RWPE2 (cell line): ENCODE results near the gene RADX.

Source experiments
- ATAC-seq: fragments of 200-7000 bp; cut with Tn5 transposase; 3 replicates; pipeline ENCODE4 v1.9.1; 2021; ENCODE audit warnings: low read depth
- DNase-seq: peaks from one replicate; pipeline ENCODE4 v3.0.0-alpha.2; 2020; ENCODE audit warnings: low spot score
- H3K27ac ChIP-seq: fragments of 450-650 bp; 2 replicates; pipeline ENCODE4 v1.5.1; 2017; ENCODE audit warnings: mild to moderate bottlenecking; ENCODE audit not compliant: poor library complexity, severe bottlenecking
- H3K27me3 ChIP-seq: fragments of 250-450 bp; sonication (Bioruptor Pico); 2 replicates; pipeline ENCODE4 v1.5.1; 2021; ENCODE audit warnings: mild to moderate bottlenecking, moderate library complexity; ENCODE audit not compliant: insufficient read depth, poor library complexity, severe bottlenecking
- H3K36me3 ChIP-seq: fragments of 250-450 bp; sonication (Bioruptor Pico); 2 replicates; pipeline ENCODE4 v1.5.1; 2020; ENCODE audit warnings: low read depth, mild to moderate bottlenecking, moderate library complexity
- H3K4me1 ChIP-seq: fragments of 250-450 bp; sonication (Bioruptor Pico); 2 replicates; pipeline ENCODE4 v1.5.1; 2021; ENCODE audit warnings: mild to moderate bottlenecking, moderate library complexity; ENCODE audit not compliant: insufficient read depth, poor library complexity, severe bottlenecking
- H3K4me3 ChIP-seq: fragments of 250-450 bp; sonication (Bioruptor Pico); 2 replicates; pipeline ENCODE4 v1.5.1; 2021; ENCODE audit warnings: mild to moderate bottlenecking, moderate library complexity; ENCODE audit not compliant: severe bottlenecking
- H3K9me3 ChIP-seq: fragments of 250-450 bp; sonication (Bioruptor Pico); 2 replicates; pipeline ENCODE4 v1.5.1; 2021; ENCODE audit warnings: mild to moderate bottlenecking, moderate library complexity; ENCODE audit not compliant: severe bottlenecking
- CTCF ChIP-seq: fragments of 450-650 bp; IDR thresholded peaks from one replicate; pipeline ENCODE4 v1.5.1; 2017; ENCODE audit warnings: mild to moderate bottlenecking, moderate library complexity; ENCODE audit not compliant: poor library complexity, severe bottlenecking

The RADX gene

GRCh38 chrX:106710771-106711170 is 99.0 kb downstream of the RADX start:
- ATAC-seq (no peak), DNase-seq (no peak)
- no peaks in the 10 kb centered on the region for H3K27me3 ChIP-seq
- no peaks in the 10 kb centered on the region for H3K36me3 ChIP-seq
- H3K4me1 ChIP-seq: peaks cover 6% of the 10 kb centered on the region
- no peak overlapping the region for H3K4me3 ChIP-seq
- no peak for TF ChIP-seq CTCF
- H3K27ac ChIP-seq: no peak overlapping the region
- no peaks in the 10 kb centered on the region for H3K9me3 ChIP-seq

GRCh38 chrX:106711375-106711774 is 99.6 kb downstream of the RADX start:
- no peak overlapping the region for H3K27ac ChIP-seq
- no peak overlapping the region for H3K4me3 ChIP-seq
- TF ChIP-seq CTCF: no peak
- peaks cover 6% of the 10 kb centered on the region for H3K4me1 ChIP-seq
- DNase-seq (no peak), ATAC-seq (no peak)
- no peaks in the 10 kb centered on the region for H3K9me3 ChIP-seq
- H3K36me3 ChIP-seq: no peaks in the 10 kb centered on the region
- no peaks in the 10 kb centered on the region for H3K27me3 ChIP-seq

- H3K9me3 ChIP-seq: no peaks in the 10 kb centered on the region
- DNase-seq (no peak), ATAC-seq (no peak)
- TF ChIP-seq CTCF: no peak
- no peak overlapping the region for H3K27ac ChIP-seq
- no peak overlapping the region for H3K4me3 ChIP-seq
- H3K27me3 ChIP-seq: no peaks in the 10 kb centered on the region
- H3K4me1 ChIP-seq: no peaks in the 10 kb centered on the region
- H3K36me3 ChIP-seq: no peaks in the 10 kb centered on the region
Measured at GRCh38 chrX:106716004-106716403, 104.2 kb downstream of the RADX start.

GRCh38 chrX:106716463-106716862 is 104.7 kb downstream of the RADX start:
- no peak for TF ChIP-seq CTCF
- ATAC-seq (no peak), DNase-seq (no peak)
- Histone ChIP-seq H3K27ac (no peak overlapping the region), H3K4me3 (no peak overlapping the region), H3K27me3 (no peaks in the 10 kb centered on the region), H3K4me1 (no peaks in the 10 kb centered on the region), H3K36me3 (no peaks in the 10 kb centered on the region), H3K9me3 (no peaks in the 10 kb centered on the region)

- H3K27me3 ChIP-seq: no peaks in the 10 kb centered on the region
- no peak for TF ChIP-seq CTCF
- no peak overlapping the region for H3K4me3 ChIP-seq
Measured at GRCh38 chrX:106718709-106719108, 106.9 kb downstream of the RADX start.

More at GRCh38 chrX:106718709-106719108, 106.9 kb downstream of the RADX start:
- Histone ChIP-seq H3K27ac (no peak overlapping the region), H3K36me3 (no peaks in the 10 kb centered on the region), H3K4me1 (no peaks in the 10 kb centered on the region), H3K9me3 (no peaks in the 10 kb centered on the region)
- ATAC-seq: no peak
- no peak for DNase-seq
